DOHH2 (cell line): ENCODE results near the gene FLYWCH2.

Experiments used
- EZH2phosphoT487 ChIP-seq: fragments of 200-600 bp; sonication (generic); IDR thresholded peaks from 2 replicates; pipeline ENCODE4 v1.6.1; 2017; ENCODE audit warnings: borderline replicate concordance, mild to moderate bottlenecking, antibody characterized with exemption, low read length, moderate library complexity, mixed read lengths
- TF ChIP-seq, protein P1 (sequence below): fragments of 200-600 bp; sonication (generic); IDR thresholded peaks from one replicate; pipeline ENCODE4 v1.5.1; 2014; ENCODE audit warnings: antibody characterized with exemption, mild to moderate bottlenecking, low read depth, low read length; ENCODE audit not compliant: poor library complexity, severe bottlenecking

DNA sequence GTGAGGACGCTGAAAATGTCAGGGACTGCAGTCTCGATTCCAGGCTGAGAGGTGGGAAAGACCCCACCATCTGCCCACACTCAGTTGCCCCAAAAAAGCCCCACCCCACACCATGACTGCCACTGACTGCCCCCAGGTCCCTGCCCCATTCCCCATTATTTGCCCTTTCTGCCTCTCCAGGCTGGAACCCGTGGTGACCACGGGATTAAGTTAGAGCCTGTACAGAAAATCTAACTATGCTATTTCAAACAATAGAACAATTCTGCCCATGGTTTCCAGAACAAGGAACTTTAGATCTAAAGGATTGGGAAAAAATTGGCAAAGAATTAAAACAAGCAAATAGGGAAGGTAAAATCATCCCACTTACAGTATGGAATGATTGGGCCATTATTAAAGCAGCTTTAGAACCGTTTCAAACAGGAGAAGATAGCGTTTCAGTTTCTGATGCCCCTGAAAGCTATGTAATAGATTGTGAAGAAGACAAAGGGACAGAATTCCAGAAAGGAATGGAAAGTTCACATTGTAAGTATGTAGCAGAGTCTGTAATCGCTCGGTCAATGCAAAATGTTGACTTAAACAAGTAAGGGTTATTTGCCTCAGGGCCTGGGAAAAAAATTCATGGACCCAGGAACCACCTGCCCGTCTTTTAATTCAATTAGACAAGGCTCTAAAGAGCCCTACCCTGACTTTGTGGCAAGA is 43.1 kb downstream of the FLYWCH2 start:
- TF ChIP-seq, protein P1, sequence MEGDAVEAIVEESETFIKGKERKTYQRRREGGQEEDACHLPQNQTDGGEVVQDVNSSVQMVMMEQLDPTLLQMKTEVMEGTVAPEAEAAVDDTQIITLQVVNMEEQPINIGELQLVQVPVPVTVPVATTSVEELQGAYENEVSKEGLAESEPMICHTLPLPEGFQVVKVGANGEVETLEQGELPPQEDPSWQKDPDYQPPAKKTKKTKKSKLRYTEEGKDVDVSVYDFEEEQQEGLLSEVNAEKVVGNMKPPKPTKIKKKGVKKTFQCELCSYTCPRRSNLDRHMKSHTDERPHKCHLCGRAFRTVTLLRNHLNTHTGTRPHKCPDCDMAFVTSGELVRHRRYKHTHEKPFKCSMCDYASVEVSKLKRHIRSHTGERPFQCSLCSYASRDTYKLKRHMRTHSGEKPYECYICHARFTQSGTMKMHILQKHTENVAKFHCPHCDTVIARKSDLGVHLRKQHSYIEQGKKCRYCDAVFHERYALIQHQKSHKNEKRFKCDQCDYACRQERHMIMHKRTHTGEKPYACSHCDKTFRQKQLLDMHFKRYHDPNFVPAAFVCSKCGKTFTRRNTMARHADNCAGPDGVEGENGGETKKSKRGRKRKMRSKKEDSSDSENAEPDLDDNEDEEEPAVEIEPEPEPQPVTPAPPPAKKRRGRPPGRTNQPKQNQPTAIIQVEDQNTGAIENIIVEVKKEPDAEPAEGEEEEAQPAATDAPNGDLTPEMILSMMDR = no peak
- TF ChIP-seq EZH2phosphoT487 = no peak
